ENCODE measurements around the gene PABPC3. TPM values are rescaled to one million over a fixed set of nuclear protein-coding genes. Genes with fewer than 3 reads are reported as not detected.

Gene PABPC3
- total RNA-seq, 2 donors from 2014 or later, result 0.28 to 0.34 TPM

Other genes starting within 250 kb of the PABPC3 start
- under 1 TPM in 1 of 2 donors, not detected in 1; 0.08 TPM for gene AMER2, start 76.2 kb downstream of the PABPC3 start, total RNA-seq
- 10 to 100 TPM; 13.6 to 14.7 TPM for gene MTMR6, start 191.4 kb downstream of the PABPC3 start, total RNA-seq
- 10 to 100 TPM; 28.7 to 32.6 TPM for gene NUP58, start 205.5 kb downstream of the PABPC3 start, total RNA-seq